Adrenal gland (tissue), 12 donors: Measurements from ENCODE around the gene HEG1. TPM values are rescaled to one million over a fixed set of nuclear protein-coding genes. Genes with fewer than 3 reads are reported as not detected.

Source experiments
- DNase-seq, 7 donors: peaks; one replicate each; pipeline ENCODE4 v3.0.0-alpha.2; 2019 to 2020
- H3K27ac ChIP-seq, 5 donors: fragments of 200-600 bp; sonication (generic) in 4 of 5; 1 replicate in 3 of 5; 2 replicates in 2 of 5; pipeline versions ENCODE4 v1.5.1 to v1.8.0; 2016 to 2020; ENCODE audit warnings: mild to moderate bottlenecking in 1 of 5
- H3K27me3 ChIP-seq: fragments of 200-600 bp; 2 replicates; pipeline ENCODE4 v1.8.0; 2021
- H3K36me3 ChIP-seq, 2 donors: fragments of 200-600 bp; replicated peaks in 1 of 2; 1 replicate in 1 of 2; 2 replicates in 1 of 2; pipeline versions ENCODE4 v1.5.1 to v1.8.0; 2018 to 2022
- H3K4me1 ChIP-seq, 2 donors: fragments of 200-600 bp; replicated peaks in 1 of 2; 1 replicate in 1 of 2; 2 replicates in 1 of 2; pipeline versions ENCODE4 v1.5.1 to v1.8.0; 2018 to 2021
- H3K4me3 ChIP-seq, 4 donors: fragments of 200-600 bp; sonication (generic) in 3 of 4; one replicate each; pipeline ENCODE4 v1.5.1; 2016 to 2018
- H3K9me3 ChIP-seq, 3 donors: fragments of 200-600 bp; sonication (generic) in 1 of 3; replicated peaks in 1 of 3; 1 replicate in 2 of 3; 2 replicates in 1 of 3; pipeline versions ENCODE4 v1.5.1 to v1.8.0; 2016 to 2021
- CTCF ChIP-seq, 6 experiments: fragments of 450-650 bp in 4 of 6; fragments of 200-600 bp in 2 of 6; sonication (generic) in 1 of 6; IDR thresholded peaks; 1 replicate in 5 of 6; 2 replicates in 1 of 6; pipeline versions ENCODE4 v1.5.1 to v1.8.0; 2016 to 2021; ENCODE audit warnings: antibody characterized with exemption in 6 of 6, mild to moderate bottlenecking in 2 of 6, moderate library complexity in 1 of 6
- POLR2A ChIP-seq, 2 donors: fragments of 450-650 bp; IDR thresholded peaks; one replicate each; pipeline ENCODE4 v1.6.1; 2017; ENCODE audit warnings: antibody characterized with exemption in 2 of 2, mild to moderate bottlenecking in 2 of 2, moderate library complexity in 1 of 2
- WGBS, 4 donors: extraction: QIAGEN DNeasy Blood & Tissue Kit in 2 of 4; methylation state at CpG; one replicate each; pipeline versions ENCODE4 v1.1.5 to v1.1.7; 2013 to 2017; 5-methylcytosine and 5-hydroxymethylcytosine counted together
- intact Hi-C, 2 donors: fragments of 100-400 bp; cut with DNase I; formaldehyde crosslinking; loops; one replicate each; pipeline versions ENCODE4 v1.14.1 to v1.15.0; 2022 to 2023
- polyA plus RNA-seq, 3 donors: library from polyadenylated mRNA; stranded (reverse); fragments of 200-250 nt in 2 of 3; fragments of 350-450 nt in 1 of 3; fragmentation: Illumina TruSeq in 1 of 3; extraction: RNeasy Lipid Tissue Mini Kit (QIAGEN cat#74804) in 1 of 3; gene quantifications; one replicate each; pipeline ENCODE4 v1.2.3, GENCODE V29; 2013 to 2014
- total RNA-seq, 9 donors: library from RNA; depleted of rRNA in 4 of 9; stranded (reverse); fragments of >200 nt in 4 of 9; fragments of 120-200 nt in 1 of 9; fragmentation: NEBNext Ultra II Directional in 1 of 9; extraction: Animal tissue kit (Norgen Biotek cat#: 25700) in 1 of 9; gene quantifications; one replicate each; pipeline versions ENCODE4 v1.1.0 to v1.2.4, GENCODE V29; 2013 to 2023
- donor health status: healthy with polysubstance abuse.
- donor health status: Bipolar disorder and iron deficiency.
- donor health status: DM: yes; HTN: yes; CAD: no.
- donor health status: DM: no; HTN: no; CAD: no.
- donor health status: DM: no; HTN: no; CAD: no.
- donor health status: DM: yes; HTN: yes; CAD: no.

Gene HEG1
- total and polyA plus RNA-seq, 12 donors: 5.7 to 107 (median 37.9) TPM

GRCh38 chr3:124939661-124940060, 116.1 kb downstream of the HEG1 start:
- Histone ChIP-seq H3K9me3 (no peaks in the 10 kb centered on the region), H3K4me3 (no peak overlapping the region), H3K4me1 (no peaks in the 10 kb centered on the region), H3K36me3 (no peaks in the 10 kb centered on the region), H3K27me3 (no peaks in the 10 kb centered on the region), H3K27ac (no peak overlapping the region)
- no peak for DNase-seq
- TF ChIP-seq POLR2A (IDR thresholded peaks at IDR 0.05): no peak
- intact Hi-C loops: no loop called here
- WGBS, 4 donors: 67 to 86% (median 78%) methylated on average over 4 of the region's 4 CpGs

DNA sequence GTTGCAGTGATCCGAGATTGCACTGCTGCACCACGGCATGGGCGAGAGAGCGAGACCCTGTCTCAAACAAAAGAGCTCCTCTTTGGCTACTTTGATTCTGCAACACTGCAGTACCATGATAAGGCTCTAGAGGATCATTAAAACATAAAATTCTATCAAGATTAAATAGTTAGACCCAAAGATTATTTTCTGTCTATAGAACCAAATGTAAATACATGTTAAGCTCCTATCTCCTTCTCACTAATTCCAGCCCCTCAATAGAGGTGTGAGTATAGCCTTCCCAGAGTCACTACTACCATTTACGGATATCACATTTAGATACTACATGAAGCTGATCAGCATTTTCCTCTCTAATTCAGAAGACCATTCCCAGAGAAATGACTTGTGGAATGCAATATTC, 116.9 kb downstream of the HEG1 start:
- H3K27ac ChIP-seq: no peak overlapping the region
- 94 to 97% (median 96%) methylated on average over 5 of the region's 5 CpGs for WGBS, 4 donors
- H3K4me1 ChIP-seq: no peaks in the 10 kb centered on the region
- no peaks in the 10 kb centered on the region for H3K9me3 ChIP-seq
- no peak overlapping the region for H3K4me3 ChIP-seq
- TF ChIP-seq CTCF (IDR thresholded peaks at IDR 0.05) (no peak), POLR2A (IDR thresholded peaks at IDR 0.05) (no peak)
- intact Hi-C loops: no loop called here
- no peaks in the 10 kb centered on the region for H3K36me3 ChIP-seq
- no peaks in the 10 kb centered on the region for H3K27me3 ChIP-seq
- DNase-seq: no peak

DNA sequence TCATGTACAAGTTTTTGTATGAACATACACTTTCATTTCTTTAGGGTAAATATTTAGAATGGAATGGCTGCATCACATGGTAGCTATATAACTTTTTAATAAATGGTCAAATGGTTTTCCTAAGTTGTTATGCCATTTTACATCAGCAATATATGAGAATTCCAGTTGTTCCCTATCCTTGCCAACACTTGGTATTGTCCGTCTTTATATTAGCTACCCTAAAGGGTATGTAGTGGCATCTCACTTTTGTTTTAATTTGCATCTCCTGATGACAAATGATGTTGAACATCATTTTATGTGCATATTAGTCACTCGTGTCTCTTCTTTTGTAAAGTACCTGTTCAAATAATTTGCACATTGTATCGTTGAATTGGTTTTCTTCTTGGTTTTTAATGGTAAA, 118.7 kb downstream of the HEG1 start:
- Histone ChIP-seq H3K4me1 (no peaks in the 10 kb centered on the region), H3K27me3 (no peaks in the 10 kb centered on the region), H3K36me3 (no peaks in the 10 kb centered on the region), H3K4me3 (no peak overlapping the region), H3K27ac (no peak overlapping the region), H3K9me3 (no peaks in the 10 kb centered on the region)
- WGBS, 4 donors: 87 to 90% (median 88%) methylated on average over 3 of the region's 3 CpGs
- no peak for TF ChIP-seq CTCF (IDR thresholded peaks at IDR 0.05)
- TF ChIP-seq POLR2A (IDR thresholded peaks at IDR 0.05): no peak
- intact Hi-C loops: no loop called here
- no peak for DNase-seq

DNA sequence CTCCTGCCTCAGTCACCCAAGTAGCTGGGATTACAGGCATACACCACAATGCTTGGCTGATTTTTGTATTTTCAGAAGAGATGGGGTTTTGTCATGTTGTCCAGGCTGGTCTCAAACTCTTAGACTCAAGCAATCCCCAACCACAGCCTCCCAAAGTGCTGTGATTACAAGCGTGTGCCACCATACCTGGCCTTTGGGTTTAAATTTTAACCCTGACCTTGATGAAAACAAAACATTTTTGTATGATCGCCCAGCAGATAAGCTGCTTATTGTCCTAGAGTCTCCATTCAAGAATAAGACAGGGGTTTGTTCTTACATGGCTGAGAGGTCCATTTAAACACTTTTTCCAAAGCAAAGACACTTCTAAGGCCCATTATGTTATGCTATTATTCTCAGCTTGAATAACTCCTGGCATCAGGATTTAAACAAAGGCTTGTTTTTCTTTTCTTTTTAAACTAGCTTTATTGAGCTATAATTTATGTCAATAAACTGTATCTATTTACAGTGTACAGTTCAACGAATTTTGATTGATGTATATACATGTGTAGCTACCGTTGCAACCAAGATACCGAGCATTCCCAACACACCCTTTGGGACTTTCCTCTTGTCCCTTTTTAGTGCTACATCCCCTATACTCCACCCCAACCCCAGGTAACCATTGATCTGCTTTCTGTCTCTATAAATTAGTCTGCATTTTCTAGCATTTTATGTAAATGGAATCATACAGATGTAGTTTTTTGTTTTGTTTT, 119.8 kb downstream of the HEG1 start:
- WGBS, 4 donors: 60 to 71% (median 62%) methylated on average over 5 of the region's 5 CpGs
- TF ChIP-seq CTCF (IDR thresholded peaks at IDR 0.05) (no peak), POLR2A (IDR thresholded peaks at IDR 0.05) (no peak)
- DNase-seq: no peak
- no peaks in the 10 kb centered on the region for H3K36me3 ChIP-seq
- H3K27me3 ChIP-seq: no peaks in the 10 kb centered on the region
- no peak overlapping the region for H3K27ac ChIP-seq
- intact Hi-C loops: no loop called here
- no peak overlapping the region for H3K4me3 ChIP-seq
- no peaks in the 10 kb centered on the region for H3K4me1 ChIP-seq
- H3K9me3 ChIP-seq: no peaks in the 10 kb centered on the region

GRCh38 chr3:124935264-124935663, 120.5 kb downstream of the HEG1 start:
- no peak overlapping the region for H3K4me3 ChIP-seq
- H3K27me3 ChIP-seq: no peaks in the 10 kb centered on the region
- H3K4me1 ChIP-seq: no peaks in the 10 kb centered on the region
- no peak overlapping the region for H3K27ac ChIP-seq
- intact Hi-C loops: no loop called here
- no peak for TF ChIP-seq CTCF (IDR thresholded peaks at IDR 0.05)
- no peak for TF ChIP-seq POLR2A (IDR thresholded peaks at IDR 0.05)
- H3K36me3 ChIP-seq: no peaks in the 10 kb centered on the region
- H3K9me3 ChIP-seq: no peaks in the 10 kb centered on the region
- no peak for DNase-seq
